Measurements from ENCODE around the gene CHDH.
A peak's percentile ranks its signal among the peaks of the same experiment; 100 is the strongest.

CHDH gene

GRCh38 chr3:53777468-53777867 is 68.8 kb downstream of the CHDH start:
- H3K36me3 ChIP-seq (ENCODE audit: low read depth) = no peaks in the 10 kb centered on the region
- no peak for DNase-seq (ENCODE audit: low spot score)
- no peaks in the 10 kb centered on the region for H3K27me3 ChIP-seq (ENCODE audit: insufficient read depth, poor library complexity, severe bottlenecking)
- TF ChIP-seq CTCF (IDR thresholded peaks at IDR 0.05; ENCODE audit: poor library complexity, severe bottlenecking) = no peak
- H3K4me3 ChIP-seq (ENCODE audit: severe bottlenecking) = no peak overlapping the region
- H3K9me3 ChIP-seq (ENCODE audit: severe bottlenecking) = no peaks in the 10 kb centered on the region
- no peak overlapping the region for H3K27ac ChIP-seq (ENCODE audit: poor library complexity, severe bottlenecking)
- ATAC-seq (ENCODE audit: low read depth) = no peak
- H3K4me1 ChIP-seq (ENCODE audit: insufficient read depth, poor library complexity, severe bottlenecking) = no peaks in the 10 kb centered on the region

GRCh38 chr3:53776494-53777101 is 69.6 kb downstream of the CHDH start:
- Histone ChIP-seq H3K27me3 (ENCODE audit: insufficient read depth, poor library complexity, severe bottlenecking) (no peaks in the 10 kb centered on the region), H3K27ac (ENCODE audit: poor library complexity, severe bottlenecking) (no peak overlapping the region), H3K9me3 (ENCODE audit: severe bottlenecking) (no peaks in the 10 kb centered on the region), H3K4me3 (ENCODE audit: severe bottlenecking) (no peak overlapping the region), H3K4me1 (ENCODE audit: insufficient read depth, poor library complexity, severe bottlenecking) (no peaks in the 10 kb centered on the region), H3K36me3 (ENCODE audit: low read depth) (no peaks in the 10 kb centered on the region)
- no peak for DNase-seq (ENCODE audit: low spot score)
- ATAC-seq (ENCODE audit: low read depth) = no peak
- TF ChIP-seq CTCF (IDR thresholded peaks at IDR 0.05; ENCODE audit: poor library complexity, severe bottlenecking) = no peak

GRCh38 chr3:53775834-53776251 is 70.4 kb downstream of the CHDH start:
- H3K36me3 ChIP-seq (ENCODE audit: low read depth) = no peaks in the 10 kb centered on the region
- H3K9me3 ChIP-seq (ENCODE audit: severe bottlenecking) = no peaks in the 10 kb centered on the region
- H3K4me3 ChIP-seq (ENCODE audit: severe bottlenecking) = no peak overlapping the region
- peak; percentile 73 for ATAC-seq (ENCODE audit: low read depth)
- no peaks in the 10 kb centered on the region for H3K27me3 ChIP-seq (ENCODE audit: insufficient read depth, poor library complexity, severe bottlenecking)
- no peak for DNase-seq (ENCODE audit: low spot score)
- H3K4me1 ChIP-seq (ENCODE audit: insufficient read depth, poor library complexity, severe bottlenecking) = no peaks in the 10 kb centered on the region
- no peak overlapping the region for H3K27ac ChIP-seq (ENCODE audit: poor library complexity, severe bottlenecking)
- no peak for TF ChIP-seq CTCF (IDR thresholded peaks at IDR 0.05; ENCODE audit: poor library complexity, severe bottlenecking)

- H3K36me3 ChIP-seq (ENCODE audit: low read depth) = no peaks in the 10 kb centered on the region
- no peak overlapping the region for H3K4me3 ChIP-seq (ENCODE audit: severe bottlenecking)
- ATAC-seq (ENCODE audit: low read depth) (no peak), DNase-seq (ENCODE audit: low spot score) (no peak)
- no peak overlapping the region for H3K27ac ChIP-seq (ENCODE audit: poor library complexity, severe bottlenecking)
- H3K9me3 ChIP-seq (ENCODE audit: severe bottlenecking) = no peaks in the 10 kb centered on the region
- no peaks in the 10 kb centered on the region for H3K4me1 ChIP-seq (ENCODE audit: insufficient read depth, poor library complexity, severe bottlenecking)
- H3K27me3 ChIP-seq (ENCODE audit: insufficient read depth, poor library complexity, severe bottlenecking) = no peaks in the 10 kb centered on the region
- no peak for TF ChIP-seq CTCF (IDR thresholded peaks at IDR 0.05; ENCODE audit: poor library complexity, severe bottlenecking)
Measured at GRCh38 chr3:53775018-53775417, 71.2 kb downstream of the CHDH start.

GRCh38 chr3:53774414-53774813 is 71.8 kb downstream of the CHDH start:
- H3K27me3 ChIP-seq (ENCODE audit: insufficient read depth, poor library complexity, severe bottlenecking) = no peaks in the 10 kb centered on the region
- H3K27ac ChIP-seq (ENCODE audit: poor library complexity, severe bottlenecking) = no peak overlapping the region
- no peak for TF ChIP-seq CTCF (IDR thresholded peaks at IDR 0.05; ENCODE audit: poor library complexity, severe bottlenecking)
- H3K4me1 ChIP-seq (ENCODE audit: insufficient read depth, poor library complexity, severe bottlenecking) = no peaks in the 10 kb centered on the region
- H3K36me3 ChIP-seq (ENCODE audit: low read depth) = no peaks in the 10 kb centered on the region
- no peak for DNase-seq (ENCODE audit: low spot score)
- no peak overlapping the region for H3K4me3 ChIP-seq (ENCODE audit: severe bottlenecking)
- ATAC-seq (ENCODE audit: low read depth) = no peak
- H3K9me3 ChIP-seq (ENCODE audit: severe bottlenecking) = no peaks in the 10 kb centered on the region
